GM10266 (cell line): ENCODE data around the gene GRIN2B.

Experiments
- DNase-seq: peaks from one replicate; pipeline ENCODE4 v3.0.0; 2012; ENCODE audit errors: extremely low spot score
- CTCF ChIP-seq: IDR thresholded peaks from 2 replicates; pipeline ENCODE4 v1.5.1; 2012; ENCODE audit warnings: mild to moderate bottlenecking, low read depth; ENCODE audit not compliant: control insufficient read depth, insufficient read depth; ENCODE audit errors: missing control alignments

Gene GRIN2B

GRCh38 chr12:13981296-13981962 is at the start of gene GRIN2B:
Gene GRIN2B (minus strand): TSS chr12:13981602. CDS start chr12:13866208, 115,394 bp downstream.
- no peak for DNase-seq
- TF ChIP-seq CTCF, result no peak

GRCh38 chr12:14026537-14026936 is 45.1 kb upstream of the GRIN2B start:
- TF ChIP-seq CTCF, result no peak

GRCh38 chr12:14024591-14024990 is 43.2 kb upstream of the GRIN2B start:
- no peak for TF ChIP-seq CTCF

More at GRCh38 chr12:14026537-14026936, 45.1 kb upstream of the GRIN2B start:
- no peak for DNase-seq

GRCh38 chr12:14018080-14018479 is 36.7 kb upstream of the GRIN2B start:
- DNase-seq, result no peak
- TF ChIP-seq CTCF, result no peak

More at GRCh38 chr12:14024591-14024990, 43.2 kb upstream of the GRIN2B start:
- no peak for DNase-seq

GRCh38 chr12:14010989-14011388 is 29.6 kb upstream of the GRIN2B start:
- TF ChIP-seq CTCF, result no peak
- DNase-seq, result no peak

- DNase-seq, result no peak
Measured at GRCh38 chr12:14007639-14008038, 26.2 kb upstream of the GRIN2B start.

More at GRCh38 chr12:14007639-14008038, 26.2 kb upstream of the GRIN2B start:
- TF ChIP-seq CTCF, result no peak
